ENCODE results near the gene PCDH9. TPM values are rescaled to one million over a fixed set of nuclear protein-coding genes. Genes with fewer than 3 reads are reported as not detected.

The PCDH9 gene
- total and polyA plus RNA-seq, 2 of the 4 experiments (the other 2 are of a cell fraction), result 2.2 to 10.2 TPM

DNA sequence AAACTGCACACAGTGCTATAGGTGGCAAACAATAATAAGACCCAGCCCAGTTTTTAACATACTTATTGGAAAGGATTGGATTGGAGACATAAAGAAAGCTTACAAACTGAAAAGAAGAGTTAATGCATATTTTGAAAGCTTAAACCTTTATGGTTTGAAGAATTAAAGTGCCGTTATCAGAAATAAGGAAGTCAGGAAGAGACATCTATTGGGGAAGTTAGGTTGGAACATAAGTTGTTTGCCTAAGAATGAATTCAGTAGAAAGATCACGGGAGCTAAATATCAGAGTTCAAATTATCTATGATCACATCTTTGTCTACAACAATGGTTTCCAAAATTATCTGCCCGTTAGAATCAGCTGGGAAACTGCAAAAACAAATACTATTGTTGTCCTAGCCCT lies 767.9 kb downstream of the PCDH9 start:
- in situ Hi-C loops (cut with MboI; ENCODE audit: low sequenced_read_pairs), result no loop called here
- no CpG with 5 or more reads among the region's 3 CpGs for WGBS, 2 experiments (ENCODE audit: extremely low coverage in 2 of 2, insufficient read length in 1 of 2)
- Histone ChIP-seq H3K23ac (ENCODE audit: low read depth, low read length) (no peak overlapping the region), H3K9ac (ENCODE audit: low read depth, low read length) (no peak overlapping the region), H3K79me1 (ENCODE audit: low read depth in 1 of 2, low read length in 2 of 2) (no peaks in the 10 kb centered on the region), H3K56ac (ENCODE audit: extremely low read depth, insufficient read depth, low read length) (no peak overlapping the region), H2BK5ac (ENCODE audit: low read depth, low read length, poor library complexity, severe bottlenecking) (no peak overlapping the region), H4K91ac (ENCODE audit: insufficient read depth, low read depth, low read length) (no peak overlapping the region), H2AK5ac (ENCODE audit: low read depth, low read length) (no peak overlapping the region), H2BK20ac (ENCODE audit: low read depth, low read length) (no peak overlapping the region), H2BK120ac (ENCODE audit: low read depth, low read length) (no peak overlapping the region), H3K14ac (replicated peaks; ENCODE audit: low read depth, low read length) (no peak overlapping the region), H4K5ac (ENCODE audit: low read depth, low read length) (no peak overlapping the region), H3K18ac (ENCODE audit: low read depth, low read length) (no peak overlapping the region), H3K4ac (ENCODE audit: low read depth, low read length) (no peak overlapping the region), H3K27me3 (ENCODE audit: control insufficient read depth, insufficient read depth, low read length) (no peaks in the 10 kb centered on the region), H2AK9ac (replicated peaks; ENCODE audit: low read depth, low read length, poor library complexity) (no peak overlapping the region), H3K9me3 (ENCODE audit: control insufficient read depth, insufficient read depth, low read length) (no peaks in the 10 kb centered on the region), H3K4me1 (ENCODE audit: control insufficient read depth, insufficient read depth, low read length) (no peaks in the 10 kb centered on the region; the same call in 1 of the 2 replicates), H4K8ac (ENCODE audit: low read depth in 2 of 2, low read length in 2 of 2) (no peak overlapping the region), H2AFZ (replicated peaks; ENCODE audit: low read length, poor library complexity) (no peak overlapping the region), H2BK15ac (ENCODE audit: low read depth, low read length) (no peak overlapping the region), H3K4me3 (ENCODE audit: insufficient read depth, low read depth, low read length) (no peak overlapping the region), H3K9me1 (ENCODE audit: insufficient read depth, low read length) (no peaks in the 10 kb centered on the region), H3K27ac (ENCODE audit: insufficient read depth, low read length) (no peak overlapping the region), H3K36me3 (ENCODE audit: control insufficient read depth, insufficient read depth, low read length) (no peaks in the 10 kb centered on the region), H3K4me2 (ENCODE audit: low read depth, low read length) (no peak overlapping the region), H4K20me1 (ENCODE audit: insufficient read depth, low read length) (no peaks in the 10 kb centered on the region)
- DNase-seq (no peak), ATAC-seq (ENCODE audit: low read depth) (no peak)
- TF ChIP-seq MXI1 (IDR thresholded peaks at IDR 0.05; ENCODE audit: borderline replicate concordance, low read depth, low read length) (no peak), MAZ (IDR thresholded peaks at IDR 0.05; ENCODE audit: borderline replicate concordance, low read depth, low read length) (no peak)
- POLR2A ChIA-PET (ENCODE audit: unreplicated experiment), result no interaction called here
- intact Hi-C loops (cut with micrococcal nuclease), result no loop called here
- no TSS peak for BruUV-seq (replicated peaks)
- CTCF ChIA-PET, result interaction anchor here (0.9 kb wide), 1 partner anchor 14 kb away, joined by 4 read pairs; no protein-coding TSS in a partner anchor
- dilution Hi-C loops (cut with HindIII; ENCODE audit: low sequenced_read_pairs, unreplicated experiment), result no loop called here

All from IMR-90 (cell line).